SH-SY5Y (cell line): ENCODE measurements around the gene MEAF6.

Experiments
- GATA2 ChIP-seq: IDR thresholded peaks from 2 replicates; pipeline ENCODE4 v1.6.1; 2011; ENCODE audit warnings: mild to moderate bottlenecking, low read depth, low read length
- GATA3 ChIP-seq: IDR thresholded peaks from 2 replicates; pipeline ENCODE4 v1.6.1; 2011; ENCODE audit warnings: low read depth, mild to moderate bottlenecking, low read length, moderate library complexity

Gene MEAF6

DNA sequence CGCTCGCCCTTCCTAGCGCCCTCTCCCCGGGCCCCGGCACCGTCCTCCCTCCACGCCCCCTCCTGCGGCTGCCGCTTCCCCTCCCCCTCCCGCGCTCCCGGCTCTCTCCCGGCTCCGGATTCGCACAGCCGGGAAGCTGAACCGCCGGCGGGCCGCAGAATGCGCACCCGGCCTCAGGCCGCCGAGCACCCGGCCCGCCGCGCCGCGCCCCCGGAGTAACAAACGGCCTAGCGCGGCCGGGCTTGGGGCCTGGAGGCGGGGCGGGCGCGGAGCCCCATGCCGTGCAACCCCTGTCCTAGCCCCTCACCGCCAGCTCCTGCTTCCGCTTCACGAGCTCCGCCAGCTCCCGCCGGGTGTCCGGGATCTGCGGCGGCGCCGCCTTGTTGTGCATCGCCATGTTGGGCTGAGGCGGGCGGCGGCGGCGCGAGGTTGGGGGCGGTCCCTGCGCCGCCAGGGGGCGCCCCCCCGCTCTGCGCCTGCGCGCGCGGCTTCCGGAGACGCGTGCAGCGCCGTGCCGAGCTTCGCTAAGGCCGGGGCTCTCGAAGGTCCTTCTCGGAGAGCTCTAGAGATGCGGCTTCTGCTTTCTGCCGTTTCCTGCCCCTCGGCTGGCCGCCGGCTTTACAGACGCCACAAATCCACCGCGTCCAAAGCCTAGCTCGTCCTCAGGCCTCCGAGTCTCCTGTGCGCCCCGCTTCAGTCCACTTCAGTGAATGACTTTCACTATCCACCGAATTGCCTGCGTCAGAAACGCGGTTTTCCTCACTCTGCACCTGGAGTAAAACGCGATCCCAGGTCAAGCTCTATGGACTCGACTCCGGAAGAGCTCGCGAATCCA lies at the start of gene MEAF6:
Gene MEAF6 (minus strand): TSS at position 417 of the 835 bp plus-strand sequence. CDS start 20 bp downstream, at position 397.
- TF ChIP-seq GATA3 (no peak), GATA2 (no peak)

DNA sequence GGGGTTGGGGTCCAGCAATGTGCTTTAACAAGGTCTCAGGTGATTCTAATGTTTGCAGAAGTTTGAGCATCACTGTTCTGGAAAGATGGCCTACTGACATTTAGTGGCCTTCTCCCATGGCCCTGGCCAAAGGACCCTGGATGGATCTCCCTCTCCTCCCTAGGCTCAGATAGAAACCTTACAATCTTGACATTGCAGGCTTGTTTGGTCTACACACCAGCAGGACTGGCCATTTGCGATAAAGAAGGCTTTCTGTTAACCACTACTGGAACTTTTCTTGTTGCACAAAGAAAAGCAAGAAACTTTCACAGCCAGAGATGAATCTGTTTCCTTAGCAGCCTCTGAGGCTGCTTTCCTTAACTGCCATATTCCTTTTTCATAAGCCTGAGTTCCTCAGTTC lies 48.4 kb upstream of the MEAF6 start:
- no peak for TF ChIP-seq GATA2
- no peak for TF ChIP-seq GATA3

DNA sequence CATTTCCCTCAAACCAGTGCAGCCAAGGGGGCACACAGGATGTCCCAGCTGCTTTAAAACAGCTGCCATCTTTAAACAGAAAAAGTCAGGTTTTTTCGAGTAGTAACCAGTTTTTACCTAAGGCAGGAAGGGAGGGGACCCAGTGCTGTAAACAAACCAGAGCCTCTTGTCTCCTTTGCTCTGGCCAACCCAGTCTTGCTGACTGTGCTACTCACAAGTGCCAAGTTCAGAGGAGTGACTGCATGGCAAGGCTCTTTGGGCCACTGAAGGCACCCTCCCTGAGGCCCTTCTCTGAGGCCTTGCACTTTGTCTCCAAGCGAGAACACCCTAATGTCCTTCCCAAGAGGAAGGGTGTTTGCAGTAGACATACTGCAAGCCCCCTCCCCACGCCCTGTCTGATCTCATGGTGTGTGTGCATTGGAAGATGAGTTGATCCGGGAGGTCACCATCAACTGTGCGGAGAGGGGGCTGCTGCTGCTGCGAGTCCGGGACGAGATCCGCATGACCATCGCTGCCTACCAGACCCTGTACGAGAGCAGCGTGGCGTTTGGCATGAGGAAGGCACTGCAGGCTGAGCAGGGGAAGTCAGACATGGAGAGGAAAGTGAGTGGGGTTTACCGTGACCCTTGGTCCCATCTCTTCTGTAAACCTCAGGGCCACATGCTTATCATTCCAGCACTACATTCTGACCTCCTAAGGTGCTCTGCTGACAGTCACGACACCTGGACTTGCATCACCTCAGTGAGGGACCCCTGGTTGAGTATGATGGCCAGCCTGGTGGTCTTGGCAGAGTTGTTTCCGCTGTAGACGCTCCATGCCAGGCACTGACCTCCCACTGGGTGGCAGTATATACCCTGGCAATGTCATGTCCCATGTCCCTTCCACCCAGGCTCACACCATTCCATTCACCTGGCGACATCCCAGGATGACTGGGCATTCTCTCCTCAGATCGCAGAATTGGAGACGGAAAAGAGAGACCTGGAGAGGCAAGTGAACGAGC lies 46.9 kb upstream of the MEAF6 start:
- TF ChIP-seq GATA2: no peak
- no peak for TF ChIP-seq GATA3

DNA sequence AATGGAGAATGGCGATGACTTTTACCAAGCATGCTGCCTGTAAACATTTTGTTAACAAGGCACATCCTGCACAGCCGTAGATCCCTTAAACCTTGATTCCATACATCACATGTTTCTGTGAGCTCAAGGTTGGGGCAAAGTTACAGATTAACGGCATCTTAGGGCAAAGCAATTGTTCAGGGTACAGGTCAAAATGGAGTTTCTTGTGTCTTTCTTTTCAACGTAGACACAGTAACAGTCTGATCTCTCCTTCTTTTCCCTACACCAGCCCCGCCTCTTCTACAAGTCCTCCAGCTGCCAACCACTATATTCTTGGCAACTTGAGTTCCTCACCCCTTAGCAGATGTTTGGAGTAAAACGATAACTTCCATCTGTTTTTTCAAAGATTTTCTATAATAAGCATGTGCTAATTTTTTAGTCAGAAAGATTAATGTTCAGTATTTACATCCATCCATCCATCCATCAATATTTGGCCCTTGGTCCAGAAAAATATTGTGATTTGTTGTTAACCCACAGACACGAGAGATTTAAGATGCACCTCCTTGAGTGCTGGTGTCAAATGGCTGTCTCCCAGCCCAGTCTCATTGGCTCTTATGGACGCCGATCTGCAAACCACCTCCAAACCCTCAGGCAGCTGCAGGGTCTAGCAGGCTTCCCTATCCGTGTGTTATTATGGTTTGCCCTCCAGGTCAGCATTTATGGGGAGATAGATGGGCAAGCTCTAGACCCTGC lies 46.0 kb upstream of the MEAF6 start:
- TF ChIP-seq GATA3 (no peak), GATA2 (no peak)

DNA sequence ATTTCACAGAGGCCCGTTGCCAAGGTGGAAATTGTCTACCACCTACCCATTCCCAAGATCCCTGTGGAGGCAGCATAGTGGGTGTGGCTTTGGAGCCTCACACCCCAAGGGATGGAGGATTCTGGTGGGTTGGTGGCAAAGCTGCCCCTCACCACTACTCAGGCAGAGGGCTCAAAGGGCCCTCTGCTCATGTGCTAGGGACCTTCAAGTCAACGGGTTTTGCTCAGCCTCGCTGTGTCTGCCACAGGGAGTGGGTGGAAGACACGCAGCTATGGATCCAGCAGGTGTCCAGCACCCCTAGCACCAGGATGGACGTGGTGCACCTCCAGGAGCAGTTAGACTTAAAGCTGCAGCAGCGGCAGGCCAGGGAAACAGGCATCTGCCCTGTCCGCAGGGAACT lies 44.5 kb upstream of the MEAF6 start:
- TF ChIP-seq GATA3: no peak
- no peak for TF ChIP-seq GATA2

DNA sequence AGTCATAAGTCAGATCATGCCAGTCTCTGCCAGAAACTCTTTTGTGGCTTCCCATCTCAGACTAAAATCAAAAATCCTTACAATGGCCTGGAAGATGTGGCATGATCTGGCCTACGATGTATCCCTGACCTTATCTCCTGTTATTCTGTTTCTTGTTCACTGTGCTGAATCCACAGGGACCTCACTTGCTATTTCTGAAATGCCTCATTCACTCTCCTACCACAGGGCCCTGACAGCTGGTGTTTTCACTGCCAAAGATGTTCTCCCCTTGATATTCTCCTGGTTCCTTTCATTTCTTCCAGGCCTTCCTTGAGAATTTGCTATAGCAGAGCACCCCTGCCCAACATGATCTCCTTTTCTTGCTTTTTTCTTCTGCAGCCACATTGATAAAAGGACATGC lies 43.8 kb upstream of the MEAF6 start:
- no peak for TF ChIP-seq GATA3
- no peak for TF ChIP-seq GATA2

DNA sequence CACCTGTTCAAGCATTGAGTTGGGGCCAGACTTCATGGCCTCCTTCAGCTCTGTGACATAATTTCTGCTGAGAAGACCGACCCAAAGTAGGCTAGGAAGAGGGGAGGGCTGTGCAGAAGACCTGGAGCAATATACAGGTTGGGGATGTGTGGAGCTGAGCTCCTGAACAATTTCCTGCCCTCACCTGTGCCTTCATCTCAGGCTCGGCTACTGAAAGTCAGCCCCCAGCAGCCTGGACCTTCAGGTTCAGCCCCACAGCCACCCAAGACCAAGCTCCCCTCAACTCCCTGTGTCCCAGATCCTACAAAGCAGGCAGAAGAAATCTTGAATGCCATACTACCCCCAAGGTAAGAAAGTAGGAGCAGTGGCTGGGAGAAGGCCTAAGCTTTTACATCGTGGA lies 42.8 kb upstream of the MEAF6 start:
- TF ChIP-seq GATA3 (no peak), GATA2 (no peak)

- no peak for TF ChIP-seq GATA3
- no peak for TF ChIP-seq GATA2
These were observed 42.2 kb upstream of the MEAF6 start, which contains the start of gene DNALI1 for GRCh38 chr1:37556712-37557196. Gene DNALI1 (plus strand): TSS chr1:37556940. CDS start chr1:37556995, 55 bp downstream.

- TF ChIP-seq GATA2 (no peak), GATA3 (no peak)
These were observed 39.6 kb upstream of the MEAF6 start, which contains the start of gene SNIP1 for GRCh38 chr1:37553927-37554808. Gene SNIP1 (minus strand): TSS chr1:37554293. CDS start chr1:37554229, 64 bp downstream.

- TF ChIP-seq GATA2 (no peak), GATA3 (no peak)
These were observed 39.0 kb upstream of the MEAF6 start for GRCh38 chr1:37553598-37553926.

DNA sequence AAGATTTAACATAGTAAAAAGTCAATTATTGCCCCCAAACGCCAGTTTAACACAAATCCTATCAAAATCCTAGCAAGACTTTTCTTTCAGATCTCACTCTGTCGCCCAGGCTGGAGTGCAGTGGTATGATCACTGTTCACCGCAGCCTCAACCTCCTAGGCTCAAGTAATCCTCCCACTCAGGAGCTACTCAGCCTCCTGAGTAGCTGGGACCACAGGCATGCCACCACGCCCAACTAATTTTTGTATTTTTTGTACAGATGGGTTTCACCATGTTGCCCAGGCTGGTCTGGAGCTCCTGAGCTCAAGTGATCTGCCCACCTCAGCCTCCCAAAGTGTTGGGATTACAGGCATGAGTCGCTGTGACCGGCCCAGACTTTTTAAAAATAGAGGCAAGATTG lies 34.8 kb upstream of the MEAF6 start:
- TF ChIP-seq GATA3: no peak
- TF ChIP-seq GATA2: no peak

DNA sequence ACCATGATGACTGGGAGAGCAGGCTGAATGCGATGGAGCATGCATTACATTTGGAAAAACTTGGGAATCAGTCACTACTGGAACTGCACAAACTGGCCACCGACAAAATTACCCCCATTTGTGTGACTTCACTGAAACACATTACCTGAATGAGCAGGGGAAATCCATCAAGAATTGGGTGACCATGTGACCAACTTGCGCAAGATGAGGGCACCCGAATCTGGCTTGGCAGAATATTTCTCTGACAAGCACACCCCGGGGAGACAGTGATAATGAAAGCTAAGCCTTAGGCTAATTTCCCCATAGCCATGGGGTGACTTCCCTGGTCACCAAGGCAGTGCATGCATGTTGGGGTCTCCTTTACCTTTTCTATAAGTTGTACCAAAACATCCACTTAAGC lies 30.5 kb upstream of the MEAF6 start:
- TF ChIP-seq GATA3: no peak
- TF ChIP-seq GATA2: no peak

DNA sequence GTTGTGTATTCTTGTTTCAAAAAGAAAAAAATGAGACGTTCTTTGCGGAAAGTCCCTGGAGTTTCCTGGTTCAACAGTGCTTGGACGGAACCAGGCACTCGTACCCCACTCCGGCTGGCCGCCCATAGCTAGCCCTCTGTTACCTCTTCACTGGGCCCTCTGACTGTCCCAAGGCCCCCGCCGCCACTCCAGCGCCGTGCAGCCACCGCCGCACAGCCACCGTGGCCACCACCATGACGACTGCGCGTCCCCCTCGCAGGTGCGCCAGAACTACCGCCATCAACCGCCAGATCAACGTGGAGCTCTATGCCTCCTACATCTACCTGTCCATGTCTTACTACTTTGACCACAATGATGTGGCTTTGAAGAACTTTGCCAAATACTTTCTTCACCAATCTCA lies 30.0 kb upstream of the MEAF6 start:
- TF ChIP-seq GATA3 (no peak), GATA2 (no peak)
